ENCODE data around the gene OR1L1. TPM values are rescaled to one million over a fixed set of nuclear protein-coding genes. Genes with fewer than 3 reads are reported as not detected.

The OR1L1 gene, protein sequence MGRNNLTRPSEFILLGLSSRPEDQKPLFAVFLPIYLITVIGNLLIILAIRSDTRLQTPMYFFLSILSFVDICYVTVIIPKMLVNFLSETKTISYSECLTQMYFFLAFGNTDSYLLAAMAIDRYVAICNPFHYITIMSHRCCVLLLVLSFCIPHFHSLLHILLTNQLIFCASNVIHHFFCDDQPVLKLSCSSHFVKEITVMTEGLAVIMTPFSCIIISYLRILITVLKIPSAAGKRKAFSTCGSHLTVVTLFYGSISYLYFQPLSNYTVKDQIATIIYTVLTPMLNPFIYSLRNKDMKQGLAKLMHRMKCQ
- total RNA-seq (2014; rRNA removed), result not detected in 2 replicates
- polyA plus RNA-seq (2012), result not detected

- no peak for DNase-seq (ENCODE audit: low read depth)
Measured at GRCh38 chr9:122661416-122661815, at the start of gene OR1L1. Gene OR1L1 (plus strand): TSS chr9:122661716. CDS start chr9:122661716, 0 bp downstream.

- no peak for DNase-seq (ENCODE audit: low read depth)
Measured at GRCh38 chr9:122614362-122614761, 47.2 kb upstream of the OR1L1 start, which contains the start of gene OR1Q1. Gene OR1Q1 (plus strand): TSS chr9:122614738. CDS start chr9:122614738, 0 bp downstream.

GRCh38 chr9:122619996-122620395 lies 41.5 kb upstream of the OR1L1 start:
- no peak for DNase-seq (ENCODE audit: low read depth)

- no peak for DNase-seq (ENCODE audit: low read depth)
Measured at GRCh38 chr9:122642226-122642625, 19.3 kb upstream of the OR1L1 start.

DNA sequence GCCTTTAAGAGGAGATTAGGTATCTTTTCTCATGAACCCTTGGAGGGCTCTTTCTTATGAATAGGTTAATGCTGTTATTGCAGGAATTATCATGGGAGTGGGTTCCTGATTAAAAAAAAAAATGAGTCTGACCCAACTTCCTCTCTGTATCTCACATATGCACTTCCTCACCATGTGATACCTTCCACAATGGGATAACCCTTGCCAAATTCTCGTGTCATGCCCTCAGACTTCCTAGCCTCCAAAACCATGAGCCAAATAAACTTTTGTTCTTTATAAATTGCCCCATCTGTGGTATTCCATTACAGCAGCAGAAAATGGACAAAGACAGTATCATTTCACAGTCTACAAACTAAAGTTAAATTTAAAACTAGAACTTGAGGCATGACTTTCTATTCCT lies 5.1 kb upstream of the OR1L1 start:
- no peak for DNase-seq (ENCODE audit: low read depth)

DNA sequence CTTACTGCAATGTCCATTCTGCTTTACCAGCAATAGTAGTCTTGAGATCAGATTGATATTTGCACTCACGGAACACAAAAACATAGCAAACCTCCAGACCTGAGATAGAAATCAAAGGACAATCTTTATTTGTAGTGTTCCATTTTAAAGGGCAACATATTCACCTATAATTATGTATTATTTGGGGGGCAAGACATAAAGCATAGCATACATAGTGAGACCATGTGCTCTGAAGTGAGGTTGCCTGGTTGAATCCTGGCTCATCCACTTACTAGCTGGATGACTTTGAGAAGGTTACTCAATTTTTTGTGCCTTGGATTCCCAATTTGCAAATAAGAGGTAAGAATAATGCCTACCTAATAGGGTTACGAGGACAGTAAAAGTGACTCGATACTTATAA lies 4.0 kb upstream of the OR1L1 start, which contains the start of gene OR1B1:
Gene OR1B1 (minus strand): TSS at position 101 of the 400 bp plus-strand sequence.
- no peak for DNase-seq (ENCODE audit: low read depth)

GRCh38 chr9:122672481-122672880 lies 11.0 kb downstream of the OR1L1 start:
- DNase-seq (ENCODE audit: low read depth), result no peak

GRCh38 chr9:122684851-122685250 lies 23.3 kb downstream of the OR1L1 start:
- DNase-seq (ENCODE audit: low read depth), result no peak

DNA sequence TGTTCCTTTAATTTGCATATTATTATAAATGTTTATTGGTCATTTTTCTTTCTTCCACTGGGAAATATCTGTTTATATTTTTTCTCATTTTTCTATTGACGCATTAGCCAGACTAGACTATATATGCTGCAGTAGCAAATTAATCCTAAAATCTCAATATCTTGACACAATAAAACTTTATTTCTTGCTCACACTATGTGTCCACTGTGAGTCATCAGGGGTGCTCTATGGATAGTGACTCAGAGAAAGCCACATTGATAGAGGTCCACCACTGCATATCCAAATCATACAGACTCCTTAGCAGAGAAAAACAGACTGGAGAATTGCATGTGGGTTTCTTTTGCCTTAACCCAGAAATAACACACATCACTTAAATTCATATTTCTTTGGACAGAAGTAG lies 34.2 kb downstream of the OR1L1 start:
- peak; percentile 5 for DNase-seq (ENCODE audit: low read depth)

Other genes starting within 250 kb of the OR1L1 start
- gene OR1J1, start 183.8 kb upstream of the OR1L1 start, total RNA-seq (2014; rRNA removed), result not detected in 2 replicates
- not detected in 2 replicates for gene OR1J2, start 150.9 kb upstream of the OR1L1 start, total RNA-seq (2014; rRNA removed)
- gene OR1J4, start 142.6 kb upstream of the OR1L1 start, total RNA-seq (2014; rRNA removed), result not detected in 2 replicates
- gene OR1N1, start 134.4 kb upstream of the OR1L1 start, total RNA-seq (2014; rRNA removed), result not detected in 2 replicates
- gene OR1N2, start 108.6 kb upstream of the OR1L1 start, total RNA-seq (2014; rRNA removed), result not detected in 2 replicates
- not detected in 2 replicates for gene OR1L8, start 78.3 kb upstream of the OR1L1 start, total RNA-seq (2014; rRNA removed)
- gene OR1Q1, start 47.0 kb upstream of the OR1L1 start, total RNA-seq (2014; rRNA removed), result not detected in 2 replicates
- not detected in 2 replicates for gene OR1B1, start 4.1 kb upstream of the OR1L1 start, total RNA-seq (2014; rRNA removed)
- not detected in 2 replicates for gene OR1L3, start 13.4 kb downstream of the OR1L1 start, total RNA-seq (2014; rRNA removed)
- not detected in 2 replicates for gene OR1L4, start 62.3 kb downstream of the OR1L1 start, total RNA-seq (2014; rRNA removed)
- gene OR1L6, start 80.6 kb downstream of the OR1L1 start, total RNA-seq (2014; rRNA removed), result not detected in 2 replicates
- not detected in 2 replicates for gene OR5C1, start 127.2 kb downstream of the OR1L1 start, total RNA-seq (2014; rRNA removed)
- not detected in 2 replicates for gene OR1K1, start 138.4 kb downstream of the OR1L1 start, total RNA-seq (2014; rRNA removed)
- gene PDCL, start 166.9 kb downstream of the OR1L1 start, total RNA-seq (2014; rRNA removed), result 21.1 and 25.3 TPM in 2 replicates
- gene RC3H2, start 243.6 kb downstream of the OR1L1 start, total RNA-seq (2014; rRNA removed), result 32.7 and 43.1 TPM in 2 replicates